H4 (cell line): ENCODE measurements around the gene CYSTM1. TPM values are rescaled to one million over a fixed set of nuclear protein-coding genes. Genes with fewer than 3 reads are reported as not detected.
A peak's percentile ranks its signal among the peaks of the same experiment; 100 is the strongest.
"Not testable (repeated sequence)": the region's sequence is repeated elsewhere in the genome, so short reads cannot be mapped to it uniquely, and the experiment has no call there.

Experiments used
- DNase-seq: peaks from one replicate; pipeline ENCODE4 v3.0.0-alpha.2; 2015; ENCODE audit warnings: low spot score
- total RNA-seq: library from RNA; depleted of rRNA; stranded (reverse); fragments of >200 nt; shearing (Covaris generic); gene quantifications from 2 replicates; pipeline ENCODE4 v1.2.3, GENCODE V29; 2014

CYSTM1 gene
- total RNA-seq, 1 experiment from 2014 or later, result 15.4 TPM

DNA sequence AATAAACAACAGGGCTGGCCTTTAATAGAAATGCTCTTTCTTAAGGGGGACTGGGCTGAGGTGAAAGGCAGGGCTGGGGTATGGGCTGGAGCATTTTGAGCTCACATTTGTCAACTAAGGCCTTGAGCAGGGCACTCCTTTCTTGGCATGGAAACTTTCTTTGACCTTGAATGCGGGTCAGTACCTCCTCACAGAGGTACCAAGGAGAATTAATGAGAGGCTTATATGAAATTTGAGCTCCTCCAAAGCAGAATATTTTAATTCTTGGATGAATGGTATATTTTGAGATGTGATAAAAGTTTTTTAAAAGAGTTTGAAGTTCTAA lies 3.1 kb downstream of the CYSTM1 start:
- no peak for DNase-seq

DNA sequence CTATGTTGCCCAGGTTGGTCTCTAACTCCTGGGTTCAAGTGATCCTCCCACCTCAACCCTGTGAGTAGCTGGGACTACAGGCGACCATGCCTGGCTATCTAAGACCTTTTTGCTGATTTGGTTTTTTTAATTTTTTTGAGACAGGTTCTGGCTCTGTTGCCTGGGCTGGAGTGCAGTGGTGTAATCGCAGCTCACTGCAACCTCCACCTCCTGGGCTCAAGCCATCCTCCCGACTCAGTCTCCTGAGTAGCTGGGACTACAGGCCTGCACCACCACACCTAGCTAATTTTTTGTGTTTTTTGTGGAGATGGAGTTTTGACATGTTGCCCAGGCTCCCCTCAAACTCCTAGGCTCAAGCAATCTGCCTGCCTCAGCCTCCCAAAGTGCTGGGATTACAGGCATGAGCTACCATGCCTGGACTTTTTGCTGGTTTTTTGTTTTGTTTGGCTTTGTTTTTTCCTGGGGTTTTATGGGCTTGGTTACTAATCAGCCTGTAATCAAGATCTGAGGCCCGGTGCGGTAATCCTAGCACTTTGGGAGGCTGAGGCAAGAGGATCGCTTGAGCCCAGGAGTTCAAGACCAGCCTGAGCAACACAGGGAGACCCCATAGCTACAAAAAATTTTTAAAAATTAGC lies 3.6 kb downstream of the CYSTM1 start:
- no peak for DNase-seq

- DNase-seq, result no peak
Measured at GRCh38 chr5:140181002-140181483, 6.1 kb downstream of the CYSTM1 start.

DNA sequence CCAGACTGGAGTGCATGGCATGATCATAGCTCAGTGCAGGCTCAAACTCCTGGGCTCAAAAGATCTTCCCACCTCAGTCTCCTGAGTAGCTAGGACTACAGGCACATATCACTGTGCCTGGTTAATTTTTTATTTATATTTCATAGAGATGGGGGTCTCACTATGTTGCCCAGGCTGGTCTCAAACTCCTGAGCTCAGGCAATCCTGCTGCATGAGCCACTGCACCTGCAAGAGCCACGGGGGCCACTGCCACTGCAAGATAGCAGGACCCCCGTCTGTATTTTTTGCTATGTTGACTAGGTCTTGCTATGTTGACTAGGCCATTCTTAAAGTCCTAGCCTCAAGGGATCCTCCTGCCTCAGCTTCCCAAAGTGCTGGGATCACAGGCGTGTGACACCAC lies 6.5 kb downstream of the CYSTM1 start:
- no peak for DNase-seq

GRCh38 chr5:140182075-140182711 lies 7.2 kb downstream of the CYSTM1 start:
- DNase-seq, result peak; percentile 35

GRCh38 chr5:140182803-140183367 lies 7.9 kb downstream of the CYSTM1 start:
- no peak for DNase-seq

DNA sequence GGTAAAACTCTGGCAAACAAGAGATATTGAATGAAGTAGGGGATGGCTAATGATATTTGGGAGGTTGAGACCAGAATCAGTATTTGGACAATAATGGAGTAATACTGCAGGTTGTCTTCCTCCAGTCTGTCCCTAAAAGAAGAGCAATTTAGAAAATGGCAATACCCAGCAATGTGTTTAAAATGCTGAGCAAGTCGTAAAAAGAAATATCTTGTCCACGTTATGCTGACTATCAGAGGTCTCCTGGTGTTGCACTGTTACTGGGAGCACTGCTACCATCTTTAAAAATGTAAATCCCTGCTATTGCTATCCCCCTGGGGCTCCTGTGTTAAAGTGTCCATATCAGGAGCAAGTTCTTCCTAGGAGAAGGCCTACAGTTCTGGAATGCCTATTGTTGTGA lies 10.4 kb downstream of the CYSTM1 start:
- DNase-seq, result no peak

DNA sequence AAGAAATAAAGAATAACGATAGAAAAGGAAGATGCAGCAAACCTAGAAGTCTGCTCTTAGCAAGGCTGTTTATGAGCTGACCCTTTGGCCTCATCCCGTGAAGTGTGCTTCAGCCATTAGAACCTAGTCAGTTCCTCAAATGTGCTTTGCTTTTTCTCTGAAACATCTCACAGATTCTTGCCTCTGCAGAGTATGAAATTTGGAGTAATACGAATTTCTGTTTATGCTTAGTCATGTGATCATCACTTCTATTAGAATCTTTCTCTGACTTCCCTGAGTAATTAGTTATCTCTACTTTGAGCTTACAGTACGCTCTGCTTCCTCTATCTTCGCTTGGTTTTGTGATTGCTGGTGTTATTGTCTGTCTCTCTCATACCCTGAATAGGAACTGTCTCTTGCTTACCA lies 11.3 kb downstream of the CYSTM1 start:
- no peak for DNase-seq

DNA sequence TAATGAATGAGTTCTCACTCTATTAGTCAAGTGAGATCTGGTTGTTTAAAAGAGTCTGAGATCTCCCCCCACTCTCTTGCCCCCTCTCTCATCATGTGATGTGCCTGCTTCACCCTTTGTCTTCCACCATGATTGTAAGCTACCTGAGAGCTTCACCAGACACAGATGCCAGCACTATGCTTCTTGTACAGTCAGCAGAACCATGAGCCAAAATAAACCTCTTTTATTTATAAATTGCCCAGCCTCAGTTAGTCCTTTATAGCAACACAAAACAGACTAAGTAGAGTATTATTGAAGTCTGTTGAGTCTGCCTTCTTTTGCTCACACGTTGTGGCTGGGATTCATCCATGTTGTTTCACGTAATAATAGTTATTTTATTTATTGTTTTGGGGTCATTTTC lies 14.3 kb downstream of the CYSTM1 start:
- DNase-seq, result no peak

DNA sequence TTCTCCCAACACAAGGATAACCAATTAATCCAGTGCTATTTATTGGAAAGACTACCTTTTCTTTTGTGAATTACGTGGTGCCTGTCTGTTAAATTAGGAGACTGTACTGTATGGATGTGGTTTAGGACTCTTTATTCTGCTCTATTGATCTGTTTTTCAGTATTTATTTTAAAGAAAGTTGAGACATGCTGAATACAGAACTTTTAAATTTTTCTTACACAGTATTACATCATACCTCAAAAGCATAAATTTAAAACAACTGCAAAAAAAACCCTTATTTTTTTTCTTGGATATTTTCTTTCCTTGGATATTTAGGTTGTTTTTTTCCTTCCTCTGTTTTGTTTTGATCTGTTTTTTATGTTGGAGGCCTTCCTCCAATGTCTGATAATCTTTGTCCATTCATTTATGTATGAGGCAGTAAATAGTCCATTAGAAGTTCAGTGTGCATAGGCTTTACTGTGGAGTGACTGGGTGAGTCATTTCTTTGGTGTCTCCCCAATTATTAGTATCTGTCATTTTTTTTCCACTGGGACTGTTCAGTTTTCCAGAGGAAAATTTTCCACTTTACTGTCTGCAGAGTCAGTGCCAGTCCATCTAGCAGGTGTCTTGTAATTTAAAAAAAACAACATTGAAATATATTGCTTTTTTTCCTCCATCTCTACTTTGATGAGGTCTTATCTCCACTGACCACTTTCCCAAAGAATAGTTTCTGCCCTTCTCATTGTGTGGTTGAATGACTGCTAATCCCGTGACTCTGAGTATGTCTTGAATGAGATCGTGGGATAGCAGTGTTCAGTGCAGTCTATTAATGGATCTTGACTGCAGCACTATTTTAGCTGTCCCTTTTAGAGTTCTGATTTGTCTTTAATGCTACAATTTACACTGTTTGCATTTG lies 15.2 kb downstream of the CYSTM1 start:
- DNase-seq, result no peak

GRCh38 chr5:140190872-140191218 lies 15.9 kb downstream of the CYSTM1 start:
- DNase-seq, result no peak

DNA sequence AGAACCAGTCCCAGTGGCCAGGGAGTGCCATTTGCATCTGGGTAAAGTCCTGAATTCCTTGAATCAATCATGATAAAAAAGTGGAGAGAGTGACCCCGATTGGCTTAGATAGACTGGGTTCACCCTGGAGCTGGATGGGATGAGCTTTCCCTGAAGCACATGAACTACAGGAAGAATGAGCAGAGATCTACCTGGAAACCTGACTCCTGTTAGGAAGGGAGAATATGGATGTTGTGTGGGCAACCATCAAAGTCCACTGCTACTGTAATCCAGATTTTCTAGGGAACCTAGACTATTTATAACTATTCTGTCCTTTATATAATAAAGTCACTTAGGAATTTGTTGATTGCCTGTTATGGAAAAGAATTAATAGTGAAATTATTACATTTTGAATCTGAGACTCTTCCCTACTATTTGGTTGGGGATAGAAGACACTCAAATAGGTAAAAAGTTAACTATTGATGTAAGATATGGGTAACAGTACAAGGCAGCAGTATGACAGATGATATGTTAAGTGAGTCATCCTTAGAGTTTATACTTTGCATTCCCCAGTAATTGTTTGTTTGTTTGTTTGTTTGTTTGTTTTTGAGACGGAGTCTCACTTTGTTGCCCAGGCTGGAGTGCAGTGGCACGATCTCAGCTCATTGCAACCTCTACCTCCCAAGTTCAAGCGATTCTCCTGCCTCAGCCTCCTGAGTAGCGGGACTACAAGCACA lies 17.9 kb downstream of the CYSTM1 start:
- DNase-seq, result no peak

GRCh38 chr5:140194662-140195061 lies 19.7 kb downstream of the CYSTM1 start:
- no peak for DNase-seq

DNA sequence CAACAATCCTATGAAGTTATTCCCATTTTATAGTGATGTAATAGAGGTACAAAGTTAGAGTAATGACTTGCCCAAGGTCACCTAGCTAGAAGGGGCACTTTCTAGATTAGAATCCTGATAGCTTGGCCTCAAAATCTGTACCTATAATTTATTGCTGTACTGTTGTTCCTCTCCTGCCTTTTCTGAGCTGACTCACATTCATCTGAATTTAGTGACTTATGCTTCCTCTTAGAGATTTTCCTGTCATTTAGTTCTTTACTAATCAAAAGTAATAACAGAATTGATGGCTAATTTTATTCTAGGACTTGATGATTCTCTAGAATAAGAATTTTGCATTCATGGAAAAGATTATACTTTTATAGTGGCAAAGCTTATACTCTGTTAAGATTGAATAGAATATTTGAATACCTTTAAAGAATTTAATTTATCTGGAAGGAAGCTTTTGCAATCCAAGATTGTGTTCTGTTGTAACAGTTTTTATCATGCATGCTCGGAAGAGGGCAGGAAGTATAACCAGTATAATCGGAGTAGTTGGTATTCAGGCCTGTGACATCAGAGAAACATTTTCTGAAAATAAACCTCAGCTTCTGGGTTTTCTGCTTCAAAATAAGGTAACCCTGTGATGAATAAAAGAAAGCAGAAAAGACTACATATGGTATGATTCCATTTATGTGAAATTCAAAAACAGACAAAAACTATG lies 21.3 kb downstream of the CYSTM1 start:
- DNase-seq, result no peak

- no peak for DNase-seq
Measured at GRCh38 chr5:140197023-140197422, 22.0 kb downstream of the CYSTM1 start.

DNA sequence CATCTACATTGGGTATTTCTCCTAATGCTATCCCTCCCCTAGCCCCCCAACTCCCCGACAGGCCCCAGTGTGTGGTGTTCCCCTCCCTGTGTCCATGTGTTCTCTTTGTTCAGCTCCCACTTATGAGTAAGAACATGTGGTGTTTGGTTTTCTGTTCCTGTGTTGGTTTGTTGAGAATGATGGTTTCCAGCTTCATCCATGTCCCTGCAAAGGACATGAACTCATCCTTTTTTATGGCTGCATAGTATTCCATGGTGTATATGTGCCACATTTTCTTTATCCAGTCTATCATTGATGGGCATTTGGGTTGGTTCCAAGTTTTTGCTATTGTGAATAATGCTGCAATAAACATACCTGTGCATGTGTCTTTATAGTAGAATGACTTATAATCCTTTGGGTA lies 23.9 kb downstream of the CYSTM1 start:
- DNase-seq, result not testable (repeated sequence)

GRCh38 chr5:140202078-140202477 lies 27.1 kb downstream of the CYSTM1 start:
- no peak for DNase-seq

GRCh38 chr5:140202610-140203009 lies 27.6 kb downstream of the CYSTM1 start:
- DNase-seq, result no peak

GRCh38 chr5:140205216-140205615 lies 30.2 kb downstream of the CYSTM1 start:
- no peak for DNase-seq

DNA sequence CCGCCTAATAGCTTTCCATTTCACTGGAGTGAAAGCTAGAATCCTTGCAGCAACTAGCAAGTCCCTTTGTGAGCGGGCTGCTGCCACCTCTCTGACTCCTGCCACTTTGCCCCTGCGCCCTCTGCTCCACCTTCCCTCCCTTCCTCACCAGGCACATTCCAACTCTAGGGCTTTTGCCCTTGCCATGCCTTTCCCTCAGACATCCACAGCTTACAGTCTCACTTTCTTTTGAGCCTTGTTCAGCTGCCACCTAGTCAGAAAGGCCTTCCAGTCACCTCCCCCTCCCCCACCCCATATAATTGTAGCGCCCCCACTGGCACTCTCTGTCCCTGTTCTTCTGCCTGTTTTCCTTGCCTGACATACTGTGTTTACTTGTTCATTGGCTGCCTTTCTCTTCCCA lies 31.0 kb downstream of the CYSTM1 start:
- DNase-seq, result no peak

DNA sequence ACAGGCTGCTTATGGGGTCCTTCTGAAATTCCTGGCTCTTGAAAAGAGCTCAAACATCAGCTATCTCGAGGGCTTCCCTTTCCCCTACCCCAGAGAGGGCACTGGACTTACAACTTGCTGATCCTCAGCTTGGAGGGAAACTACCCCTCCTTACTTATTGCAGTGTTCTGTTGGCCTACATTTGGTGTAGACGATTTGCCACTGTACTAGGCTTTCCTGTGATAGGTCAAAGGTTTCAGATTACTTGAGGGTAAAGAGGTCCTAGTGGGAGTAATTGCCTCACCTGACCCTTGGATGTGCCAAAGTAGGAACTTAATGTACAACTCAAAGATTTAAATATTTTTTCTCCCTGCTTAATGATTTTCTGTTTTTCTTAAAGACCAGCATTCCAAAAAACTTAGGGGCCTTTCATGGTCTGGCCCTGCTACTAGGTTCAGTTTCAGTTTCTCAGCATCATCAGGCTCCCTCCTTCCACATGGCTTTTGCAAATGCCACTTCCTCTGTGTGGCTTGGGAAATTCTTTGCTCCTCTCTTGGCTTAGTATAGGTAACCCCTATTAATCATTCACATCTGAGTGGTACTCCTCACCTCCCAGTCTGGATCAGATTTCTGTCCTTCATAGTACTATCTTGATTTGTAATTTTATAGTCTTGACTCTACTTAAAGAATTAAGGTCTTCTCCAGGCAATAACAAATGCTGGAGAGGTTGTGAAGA lies 32.4 kb downstream of the CYSTM1 start:
- DNase-seq, result no peak
